CD14-positive monocyte (primary cell): ENCODE data around the gene TEDC1. TPM values are rescaled to one million over a fixed set of nuclear protein-coding genes. Genes with fewer than 3 reads are reported as not detected.

ENCODE experiments used
- DNase-seq, 3 donors: peaks; one replicate each; pipeline ENCODE4 v3.0.0-alpha.2; 2011 to 2022
- H2AFZ ChIP-seq: 2 replicates; pipeline ENCODE4 v1.6.0; 2012; ENCODE audit warnings: mild to moderate bottlenecking, low read depth, low read length, inconsistent platforms; ENCODE audit not compliant: insufficient read depth, poor library complexity, severe bottlenecking
- H3K27ac ChIP-seq, 2 donors: 1 replicate in 1 of 2; 2 replicates in 1 of 2; pipeline ENCODE4 v1.5.1; 2012 to 2013; ENCODE audit warnings: low read length in 2 of 2, control low read depth in 1 of 2, inconsistent platforms in 1 of 2, low read depth in 1 of 2, mild to moderate bottlenecking in 1 of 2
- H3K27me3 ChIP-seq, 2 donors: one replicate each; pipeline versions ENCODE4 v1.6.0 to v1.6.1; 2011 to 2013; ENCODE audit warnings: low read length in 2 of 2; ENCODE audit not compliant: control insufficient read depth in 2 of 2, insufficient read depth in 2 of 2
- H3K36me3 ChIP-seq, 2 donors: replicated peaks in 1 of 2; 1 replicate in 1 of 2; 2 replicates in 1 of 2; pipeline versions ENCODE4 v1.5.1 to v1.6.1; 2012 to 2013; ENCODE audit warnings: low read length in 2 of 2, control low read depth in 1 of 2, inconsistent platforms in 1 of 2, mild to moderate bottlenecking in 1 of 2; ENCODE audit not compliant: insufficient read depth in 2 of 2, control insufficient read depth in 1 of 2
- H3K4me1 ChIP-seq, 2 donors: 1 replicate in 1 of 2; 2 replicates in 1 of 2; pipeline versions ENCODE4 v1.5.1 to v1.6.1; 2012 to 2013; ENCODE audit warnings: low read length in 2 of 2, control low read depth in 1 of 2, inconsistent platforms in 1 of 2, mild to moderate bottlenecking in 1 of 2, moderate library complexity in 1 of 2; ENCODE audit not compliant: insufficient read depth in 2 of 2, control insufficient read depth in 1 of 2
- H3K4me2 ChIP-seq: replicated peaks from 2 replicates; pipeline ENCODE3; 2012; ENCODE audit warnings: low read length, moderate library complexity, mild to moderate bottlenecking; ENCODE audit not compliant: poor library complexity, severe bottlenecking; ENCODE audit errors: extremely low read depth
- H3K4me3 ChIP-seq, 3 experiments: fragments of 200-600 bp in 1 of 3; sonication (generic) in 1 of 3; replicated peaks in 1 of 3; 1 replicate in 2 of 3; 2 replicates in 1 of 3; pipeline ENCODE4 v1.5.1; 2011 to 2013; ENCODE audit warnings: low read length in 3 of 3, mild to moderate bottlenecking in 3 of 3, control low read depth in 2 of 3, low read depth in 2 of 3, inconsistent platforms in 1 of 3, moderate library complexity in 1 of 3
- H3K79me2 ChIP-seq: 2 replicates; pipeline ENCODE4 v1.6.0; 2012; ENCODE audit warnings: mild to moderate bottlenecking, control low read depth, inconsistent platforms, low read length, moderate library complexity; ENCODE audit not compliant: insufficient read depth
- H3K9ac ChIP-seq: 2 replicates; pipeline ENCODE4 v1.6.0; 2017; ENCODE audit warnings: low read length, mild to moderate bottlenecking; ENCODE audit not compliant: insufficient read depth, poor library complexity, severe bottlenecking
- H3K9me3 ChIP-seq, 2 donors: replicated peaks in 1 of 2; 1 replicate in 1 of 2; 2 replicates in 1 of 2; pipeline versions ENCODE4 v1.5.1 to v1.6.1; 2012 to 2013; ENCODE audit warnings: low read length in 2 of 2, control low read depth in 1 of 2; ENCODE audit not compliant: control insufficient read depth in 1 of 2, insufficient read depth in 1 of 2
- H4K20me1 ChIP-seq: 2 replicates; pipeline ENCODE4 v1.6.0; 2012; ENCODE audit warnings: mild to moderate bottlenecking, low read length, control low read depth, moderate library complexity; ENCODE audit not compliant: insufficient read depth
- H3K27ac Mint-ChIP-seq, 7 donors: one replicate each; pipeline ENCODE4 v1.8.0; 2020; ENCODE audit warnings: mild to moderate bottlenecking in 7 of 7, mixed read lengths in 7 of 7, moderate library complexity in 6 of 7, inconsistent platforms in 2 of 7
- H3K27me3 Mint-ChIP-seq, 3 donors: one replicate each; pipeline ENCODE4 v1.8.0; 2021 to 2022; ENCODE audit warnings: low read depth in 3 of 3, mild to moderate bottlenecking in 3 of 3, mixed read lengths in 3 of 3, moderate library complexity in 3 of 3, inconsistent platforms in 1 of 3
- H3K36me3 Mint-ChIP-seq, 2 donors: one replicate each; pipeline ENCODE4 v1.8.0; 2020; ENCODE audit warnings: mixed read lengths in 2 of 2, inconsistent platforms in 1 of 2, mild to moderate bottlenecking in 1 of 2
- H3K4me1 Mint-ChIP-seq: one replicate; pipeline ENCODE4 v1.8.0; 2020; ENCODE audit warnings: mild to moderate bottlenecking, mixed read lengths
- H3K4me3 Mint-ChIP-seq, 2 donors: one replicate each; pipeline ENCODE4 v1.8.0; 2020; ENCODE audit warnings: mild to moderate bottlenecking in 2 of 2, mixed read lengths in 2 of 2, moderate library complexity in 1 of 2
- H3K9me3 Mint-ChIP-seq, 7 donors: one replicate each; pipeline ENCODE4 v1.8.0; 2020 to 2022; ENCODE audit warnings: mixed read lengths in 7 of 7, mild to moderate bottlenecking in 6 of 7, moderate library complexity in 6 of 7, inconsistent platforms in 2 of 7
- CTCF ChIP-seq: fragments of 200-600 bp; IDR thresholded peaks from one replicate; pipeline ENCODE4 v1.8.0; 2022; ENCODE audit warnings: antibody characterized with exemption, mild to moderate bottlenecking
- WGBS: methylation state at CpG from one replicate; pipeline ENCODE4 v1.1.5; 2013; ENCODE audit warnings: missing lambda C conversion rate; ENCODE audit not compliant: insufficient coverage; 5-methylcytosine and 5-hydroxymethylcytosine counted together
- intact Hi-C, 2 donors: fragments of 100-400 bp; cut with micrococcal nuclease; formaldehyde crosslinking; loops; one replicate each; pipeline versions ENCODE4 v1.15.0 to v1.15.1; 2023
- polyA plus RNA-seq, 3 donors: library from polyadenylated mRNA; depleted of rRNA in 1 of 3; unstranded in 2 of 3; stranded (reverse) in 1 of 3; fragments of 300-500 nt in 2 of 3; fragments of >200 nt in 1 of 3; fragmentation: Illumina TruSeq in 2 of 3; gene quantifications; 1 replicate in 2 of 3; 2 replicates in 1 of 3; pipeline ENCODE4 v1.2.3, GENCODE V29; 2012 to 2021

TEDC1 gene
- polyA plus RNA-seq, 3 donors = 7.8 to 23.4 (median 9.0) TPM

- peaks cover 21% of the 10 kb centered on the region for H3K4me1 Mint-ChIP-seq
- Histone ChIP-seq H4K20me1 (peaks cover 31% of the 10 kb centered on the region), H3K9ac (no peak overlapping the region), H2AFZ (no peak overlapping the region), H3K4me3 (peak overlapping the region in 2 of 3 experiments; percentile 45 to 89), H3K27me3 (no peaks in the 10 kb centered on the region), H3K4me1 (peaks cover 32 to 39% of the 10 kb centered on the region in 2 donors), H3K79me2 (peaks cover 5% of the 10 kb centered on the region), H3K36me3 (peaks cover 0 to 5% of the 10 kb centered on the region in 2 donors), H3K9me3 (no peaks in the 10 kb centered on the region), H3K27ac (peak overlapping the region; percentile 23 to 91), H3K4me2 (peak overlapping the region; percentile 82)
- peaks cover 0 to 3% (median 0%) of the 10 kb centered on the region in 7 donors for H3K9me3 Mint-ChIP-seq
- DNase-seq = no peak
- 93% methylated on average over 23 of the region's 24 CpGs for WGBS
- H3K36me3 Mint-ChIP-seq = peaks cover 5 to 14% of the 10 kb centered on the region in 2 donors
- H3K27ac Mint-ChIP-seq = peak overlapping the region in 6 of 7 donors; percentile 79 to 93 (median 89)
- H3K27me3 Mint-ChIP-seq = peaks cover 1 to 7% (median 5%) of the 10 kb centered on the region in 3 donors
- no peak for TF ChIP-seq CTCF
- H3K4me3 Mint-ChIP-seq = peak overlapping the region; percentile 79 to 81
- intact Hi-C loops = loop anchor here (5.0 kb wide), 3 partner anchors 45 to 740 kb away; partner anchors contain the start of genes SIVA1 (in 1 of the 2) and TEX22 (in 1 of the 2)
These were observed 1.3 kb downstream of the TEDC1 start for GRCh38 chr14:105492031-105492970.
